ENCODE data around the gene NFKB1. TPM values are rescaled to one million over a fixed set of nuclear protein-coding genes. Genes with fewer than 3 reads are reported as not detected.
A peak's percentile ranks its signal among the peaks of the same experiment; 100 is the strongest.
"Not testable (repeated sequence)": the region's sequence is repeated elsewhere in the genome, so short reads cannot be mapped to it uniquely, and the experiment has no call there.

Gene NFKB1
- total RNA-seq, 4 donors from 2014 or later: 31.6 to 42.1 (median 39.7) TPM

DNA sequence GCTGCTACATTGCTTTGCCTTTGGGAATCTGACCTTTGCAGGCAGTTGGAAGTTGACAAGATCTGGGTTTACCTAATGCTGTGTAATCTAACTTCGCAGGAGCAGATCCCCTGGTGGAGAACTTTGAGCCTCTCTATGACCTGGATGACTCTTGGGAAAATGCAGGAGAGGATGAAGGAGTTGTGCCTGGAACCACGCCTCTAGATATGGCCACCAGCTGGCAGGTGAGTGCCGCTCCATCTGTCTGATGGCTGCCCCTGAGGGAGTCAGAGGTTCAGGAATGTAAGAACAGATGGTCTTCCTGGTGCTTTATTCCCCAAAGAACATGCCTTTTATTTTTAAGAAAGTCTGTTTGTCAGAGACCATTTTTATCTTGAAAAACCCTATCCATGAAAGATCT lies 109.3 kb downstream of the NFKB1 start:
- 94% methylated on average over 3 of the region's 3 CpGs for WGBS
- TF ChIP-seq EP300 (IDR thresholded peaks at IDR 0.05): no peak
- TF ChIP-seq POLR2AphosphoS5 (IDR thresholded peaks at IDR 0.05): no peak
- no peak for TF ChIP-seq POLR2A (IDR thresholded peaks at IDR 0.05; ENCODE audit: low read depth)
- TF ChIP-seq, protein P1, sequence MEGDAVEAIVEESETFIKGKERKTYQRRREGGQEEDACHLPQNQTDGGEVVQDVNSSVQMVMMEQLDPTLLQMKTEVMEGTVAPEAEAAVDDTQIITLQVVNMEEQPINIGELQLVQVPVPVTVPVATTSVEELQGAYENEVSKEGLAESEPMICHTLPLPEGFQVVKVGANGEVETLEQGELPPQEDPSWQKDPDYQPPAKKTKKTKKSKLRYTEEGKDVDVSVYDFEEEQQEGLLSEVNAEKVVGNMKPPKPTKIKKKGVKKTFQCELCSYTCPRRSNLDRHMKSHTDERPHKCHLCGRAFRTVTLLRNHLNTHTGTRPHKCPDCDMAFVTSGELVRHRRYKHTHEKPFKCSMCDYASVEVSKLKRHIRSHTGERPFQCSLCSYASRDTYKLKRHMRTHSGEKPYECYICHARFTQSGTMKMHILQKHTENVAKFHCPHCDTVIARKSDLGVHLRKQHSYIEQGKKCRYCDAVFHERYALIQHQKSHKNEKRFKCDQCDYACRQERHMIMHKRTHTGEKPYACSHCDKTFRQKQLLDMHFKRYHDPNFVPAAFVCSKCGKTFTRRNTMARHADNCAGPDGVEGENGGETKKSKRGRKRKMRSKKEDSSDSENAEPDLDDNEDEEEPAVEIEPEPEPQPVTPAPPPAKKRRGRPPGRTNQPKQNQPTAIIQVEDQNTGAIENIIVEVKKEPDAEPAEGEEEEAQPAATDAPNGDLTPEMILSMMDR (IDR thresholded peaks at IDR 0.05): no peak

DNA sequence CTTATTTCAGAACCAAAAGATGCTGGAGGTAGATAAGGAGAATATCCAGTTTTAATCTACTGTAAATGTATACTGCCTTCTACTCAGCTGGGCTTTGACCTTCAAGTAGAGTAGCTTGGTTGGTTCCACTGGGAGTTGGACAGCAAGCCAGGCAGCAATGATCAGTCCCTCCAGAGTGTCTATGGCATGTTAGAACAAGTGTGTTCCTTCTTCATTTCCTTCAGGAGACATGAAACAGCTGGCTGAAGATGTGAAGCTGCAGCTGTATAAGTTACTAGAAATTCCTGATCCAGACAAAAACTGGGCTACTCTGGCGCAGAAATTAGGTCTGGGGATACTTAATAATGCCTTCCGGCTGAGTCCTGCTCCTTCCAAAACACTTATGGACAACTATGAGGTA lies 111.1 kb downstream of the NFKB1 start:
- no peaks in the 10 kb centered on the region for H3K27me3 ChIP-seq
- no peak overlapping the region for H3K4me3 ChIP-seq
- H3K36me3 ChIP-seq: peaks cover 52 to 97% (median 87%) of the 10 kb centered on the region in 4 donors
- DNase-seq (ENCODE audit: extremely low spot score): no peak
- peaks cover 0 to 3% (median 0%) of the 10 kb centered on the region in 4 donors for H3K4me1 ChIP-seq
- TF ChIP-seq, protein P1 (IDR thresholded peaks at IDR 0.05): no peak
- no peaks in the 10 kb centered on the region for H3K9me3 ChIP-seq
- no peak overlapping the region for H3K27ac ChIP-seq (replicated peaks in 1 of 4)
- WGBS: 90% methylated on average over 2 of the region's 2 CpGs
- intact Hi-C loops (cut with DNase I): loop anchor here (10.0 kb wide), 1 partner anchor 157 kb away; no protein-coding TSS in a partner anchor

More for the DNA sequence above, 109.3 kb downstream of the NFKB1 start:
- Histone ChIP-seq H3K27ac (replicated peaks in 1 of 4) (no peak overlapping the region), H3K4me3 (no peak overlapping the region), H3K4me1 (no peaks in the 10 kb centered on the region), H3K27me3 (no peaks in the 10 kb centered on the region), H3K36me3 (peaks cover 49 to 96% (median 90%) of the 10 kb centered on the region in 4 donors), H3K9me3 (no peaks in the 10 kb centered on the region)
- no peak for DNase-seq (ENCODE audit: extremely low spot score)
- intact Hi-C loops (cut with DNase I): loop anchor here (10.0 kb wide), 1 partner anchor 156 kb away; no protein-coding TSS in a partner anchor

DNA sequence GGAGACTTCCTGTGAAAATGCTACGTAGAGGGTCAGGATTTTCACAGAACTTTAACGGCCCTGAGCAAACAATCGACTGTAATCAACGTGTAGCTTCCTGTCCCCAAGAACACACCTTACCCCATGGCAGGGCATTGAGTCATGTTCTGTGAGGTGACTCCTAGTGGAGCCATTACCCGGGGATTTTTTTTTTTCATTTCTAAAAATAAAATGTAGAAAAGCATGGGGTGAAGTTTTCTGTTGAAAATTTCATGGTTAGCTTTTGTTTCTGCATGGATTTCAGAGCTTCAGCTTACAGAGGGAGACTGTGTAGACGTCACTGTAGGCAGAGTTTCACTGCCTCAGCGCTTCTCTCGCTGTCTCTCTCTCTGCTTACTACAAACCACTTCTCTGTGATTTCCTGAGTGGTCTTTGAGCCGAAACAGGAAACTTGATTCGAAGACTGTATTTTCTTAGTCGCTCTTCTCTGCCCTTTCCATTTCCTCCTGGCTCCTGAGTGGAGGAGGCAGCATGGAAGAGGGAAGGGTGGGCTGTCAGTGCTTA lies 111.7 kb downstream of the NFKB1 start:
- H3K36me3 ChIP-seq: peaks cover 52 to 93% (median 81%) of the 10 kb centered on the region in 4 donors
- H3K27me3 ChIP-seq: no peaks in the 10 kb centered on the region
- H3K9me3 ChIP-seq: no peaks in the 10 kb centered on the region
- WGBS: 67% methylated on average over 11 of the region's 11 CpGs
- no peak for TF ChIP-seq POLR2A (IDR thresholded peaks at IDR 0.05; ENCODE audit: low read depth)
- no peak overlapping the region for H3K4me3 ChIP-seq
- H3K4me1 ChIP-seq: peaks cover 0 to 3% (median 0%) of the 10 kb centered on the region in 4 donors
- intact Hi-C loops (cut with DNase I): loop anchor here (10.0 kb wide), 1 partner anchor 158 kb away; no protein-coding TSS in a partner anchor
- DNase-seq (ENCODE audit: extremely low spot score): no peak
- peak overlapping the region in 1 of 4 donors; percentile 11 for H3K27ac ChIP-seq (replicated peaks in 1 of 4)

DNA sequence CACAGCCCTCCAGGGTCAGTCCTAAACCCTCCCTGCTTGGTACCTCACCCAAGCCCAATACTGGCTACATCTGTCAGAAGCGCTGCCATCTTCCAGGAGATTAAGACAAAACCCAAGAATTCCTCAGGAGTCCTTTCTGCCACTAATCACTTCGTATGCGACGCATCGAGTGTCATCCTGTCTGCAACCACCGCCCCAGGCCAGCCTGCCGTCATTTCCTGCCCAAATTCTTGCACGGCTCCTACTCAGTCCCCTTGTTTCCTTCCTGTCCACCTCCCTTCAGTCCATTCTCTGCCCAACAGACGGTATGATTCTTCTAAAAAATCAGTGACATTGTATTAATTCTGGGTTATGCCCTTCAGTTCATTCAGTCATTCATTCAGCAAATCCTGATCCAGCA lies 113.6 kb downstream of the NFKB1 start:
- H3K9me3 ChIP-seq: no peaks in the 10 kb centered on the region
- WGBS: 85% methylated on average over 9 of the region's 9 CpGs
- TF ChIP-seq POLR2AphosphoS5 (IDR thresholded peaks at IDR 0.05) (no peak), POLR2A (IDR thresholded peaks at IDR 0.05; ENCODE audit: low read depth) (no peak), EP300 (IDR thresholded peaks at IDR 0.05) (no peak)
- TF ChIP-seq, protein P1 (IDR thresholded peaks at IDR 0.05): no peak
- intact Hi-C loops (cut with DNase I): loop anchor here (10.0 kb wide), 1 partner anchor 160 kb away; no protein-coding TSS in a partner anchor
- H3K36me3 ChIP-seq: peaks cover 41 to 74% (median 66%) of the 10 kb centered on the region in 4 donors
- DNase-seq (ENCODE audit: extremely low spot score): no peak
- no peaks in the 10 kb centered on the region for H3K27me3 ChIP-seq
- H3K4me1 ChIP-seq: peaks cover 0 to 3% (median 0%) of the 10 kb centered on the region in 4 donors
- H3K4me3 ChIP-seq: no peak overlapping the region
- peak overlapping the region in 1 of 4 donors; percentile 41 for H3K27ac ChIP-seq (replicated peaks in 1 of 4)

DNA sequence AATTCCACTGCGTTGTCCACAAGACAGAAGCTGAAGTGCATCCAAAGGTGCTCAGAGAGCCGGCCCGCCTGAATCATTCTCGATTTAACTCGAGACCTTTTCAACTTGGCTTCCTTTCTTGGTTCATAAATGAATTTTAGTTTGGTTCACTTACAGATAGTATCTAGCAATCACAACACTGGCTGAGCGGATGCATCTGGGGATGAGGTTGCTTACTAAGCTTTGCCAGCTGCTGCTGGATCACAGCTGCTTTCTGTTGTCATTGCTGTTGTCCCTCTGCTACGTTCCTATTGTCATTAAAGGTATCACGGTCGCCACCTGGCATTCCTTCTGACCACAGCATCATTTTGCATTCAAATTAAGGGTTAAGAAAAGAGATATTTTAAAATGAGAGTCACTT lies 115.5 kb downstream of the NFKB1 start:
- intact Hi-C loops (cut with DNase I): loop anchor here (10.0 kb wide), 1 partner anchor 162 kb away; no protein-coding TSS in a partner anchor
- peaks cover 0 to 13% (median 9%) of the 10 kb centered on the region in 4 donors for H3K4me1 ChIP-seq
- TF ChIP-seq POLR2AphosphoS5 (IDR thresholded peaks at IDR 0.05) (no peak), POLR2A (IDR thresholded peaks at IDR 0.05; ENCODE audit: low read depth) (no peak), EP300 (IDR thresholded peaks at IDR 0.05) (no peak)
- TF ChIP-seq, protein P1 (IDR thresholded peaks at IDR 0.05): no peak
- peaks cover 32 to 56% (median 50%) of the 10 kb centered on the region in 4 donors for H3K36me3 ChIP-seq
- H3K27ac ChIP-seq (replicated peaks in 1 of 4): no peak overlapping the region
- no peaks in the 10 kb centered on the region for H3K9me3 ChIP-seq
- H3K4me3 ChIP-seq: no peak overlapping the region
- no peaks in the 10 kb centered on the region for H3K27me3 ChIP-seq
- DNase-seq (ENCODE audit: extremely low spot score): no peak
- WGBS: 73% methylated on average over 9 of the region's 9 CpGs

DNA sequence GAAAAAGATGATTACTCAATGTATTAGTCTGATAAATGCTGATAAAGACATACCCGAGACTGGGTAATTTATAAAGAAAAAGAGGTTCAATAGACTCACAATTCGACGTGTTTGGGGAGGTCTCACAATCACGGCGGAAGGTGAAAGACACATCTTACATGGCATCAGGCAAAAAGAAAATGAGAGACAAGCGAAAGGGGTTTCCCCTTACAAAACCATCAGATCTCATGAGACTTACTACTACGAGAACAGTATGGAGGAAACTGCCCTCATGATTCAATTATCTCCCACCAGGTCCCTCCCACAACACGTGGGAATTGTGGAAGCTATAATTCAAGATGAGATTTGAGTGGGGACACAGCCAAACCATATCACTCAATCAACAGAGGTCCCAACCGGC lies 117.9 kb downstream of the NFKB1 start:
- intact Hi-C loops (cut with DNase I): loop anchor here (10.0 kb wide), 1 partner anchor 164 kb away; no protein-coding TSS in a partner anchor
- 80% methylated on average over 9 of the region's 9 CpGs for WGBS

DNA sequence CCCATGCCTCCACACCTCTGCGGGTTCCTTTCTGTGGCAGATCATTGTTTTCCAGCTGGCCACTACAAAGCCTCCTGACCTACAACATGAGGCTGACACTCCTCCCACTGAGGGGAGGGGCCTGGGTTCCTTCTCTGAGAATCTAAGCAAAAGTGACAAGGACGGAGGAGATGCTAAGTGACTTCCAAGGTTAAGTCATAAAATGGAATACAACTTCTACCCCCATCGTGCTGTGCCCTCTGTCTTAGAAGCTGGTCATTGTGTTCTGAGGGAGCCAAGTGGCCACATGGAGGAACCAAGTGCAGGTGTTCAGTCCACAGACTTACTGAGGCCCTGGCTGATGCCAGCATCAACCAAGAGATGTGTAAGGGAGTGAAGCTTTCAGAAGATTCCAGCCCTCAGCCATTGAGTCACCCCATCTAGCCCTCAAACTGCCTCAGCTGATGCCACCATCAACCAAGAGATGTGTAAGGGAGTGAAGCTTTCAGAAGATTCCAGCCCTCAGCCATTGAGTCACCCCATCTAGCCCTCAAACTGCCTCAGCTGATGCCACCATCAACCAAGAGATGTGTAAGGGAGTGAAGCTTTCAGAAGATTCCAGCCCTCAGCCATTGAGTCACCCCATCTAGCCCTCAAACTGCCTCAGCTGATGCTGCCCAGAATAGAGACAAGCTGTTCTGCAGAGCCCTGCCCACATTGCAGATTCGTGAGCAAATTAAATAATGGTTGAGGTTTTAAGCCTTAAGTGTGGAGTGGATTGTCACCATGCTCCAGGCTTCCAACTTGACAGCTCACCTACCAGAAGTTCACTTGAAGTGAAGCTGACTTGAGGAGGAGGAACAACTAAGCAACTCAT lies 118.8 kb downstream of the NFKB1 start:
- H3K27me3 ChIP-seq; H3K9me3 ChIP-seq; H3K4me3 ChIP-seq; DNase-seq (ENCODE audit: extremely low spot score): not testable (repeated sequence)
- peaks cover 0 to 13% (median 9%) of the 10 kb centered on the region in 4 donors for H3K4me1 ChIP-seq
- H3K36me3 ChIP-seq: peaks cover 3 to 22% (median 16%) of the 10 kb centered on the region in 4 donors
- intact Hi-C loops (cut with DNase I): loop anchor here (5.0 to 10.0 kb wide), 5 partner anchors 165 to 477 kb away; partner anchors contain the start of genes BDH2 and UBE2D3
- H3K27ac ChIP-seq (replicated peaks in 1 of 4): peak overlapping the region in 1 of 4 donors; percentile 36
- 58% methylated on average over 4 of the region's 4 CpGs for WGBS

More for the DNA sequence above, 117.9 kb downstream of the NFKB1 start:
- not testable (repeated sequence) for H3K4me3 ChIP-seq; H3K27me3 ChIP-seq; H3K9me3 ChIP-seq; DNase-seq (ENCODE audit: extremely low spot score); H3K27ac ChIP-seq (replicated peaks in 1 of 4)
- peaks cover 0 to 13% (median 9%) of the 10 kb centered on the region in 4 donors for H3K4me1 ChIP-seq
- peaks cover 13 to 32% (median 26%) of the 10 kb centered on the region in 4 donors for H3K36me3 ChIP-seq

Data from esophagus muscularis mucosa (tissue), 4 donors.